HG03432 (cell line): ENCODE measurements around the gene DCTN2.
"Not testable (repeated sequence)": the region's sequence is repeated elsewhere in the genome, so short reads cannot be mapped to it uniquely, and the experiment has no call there.

Source experiments
- ATAC-seq: cut with Tn5 transposase; IDR thresholded peaks from one replicate; pipeline ENCODE4 v1.9.1; 2021; ENCODE audit warnings: mild to moderate bottlenecking, moderate library complexity; ENCODE audit not compliant: unreplicated experiment

Gene DCTN2

GRCh38 chr12:57529831-57530230 lies 17.2 kb downstream of the DCTN2 start:
- no peak for ATAC-seq

GRCh38 chr12:57528831-57529555 lies 18.0 kb downstream of the DCTN2 start:
- no peak for ATAC-seq

DNA sequence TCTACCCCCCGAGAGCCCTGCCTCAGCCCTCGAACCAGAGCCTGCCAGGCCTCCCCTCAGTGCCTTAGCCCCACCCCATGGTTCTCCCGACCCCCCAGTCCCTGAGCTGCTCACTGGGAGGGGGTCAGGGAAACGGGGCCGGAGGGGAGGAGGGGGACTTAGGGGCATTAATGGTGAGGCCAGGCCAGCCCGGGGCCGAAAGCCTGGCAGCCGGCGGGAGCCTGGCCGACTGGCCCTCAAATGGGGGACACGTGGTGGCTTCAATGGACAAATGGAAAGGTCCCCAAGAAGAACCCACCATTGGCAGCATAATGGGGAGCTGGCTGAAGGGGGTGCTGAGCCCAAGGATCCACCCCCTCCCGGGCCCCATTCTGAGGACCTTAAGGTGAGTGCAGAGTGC lies 18.8 kb downstream of the DCTN2 start:
- ATAC-seq = no peak

DNA sequence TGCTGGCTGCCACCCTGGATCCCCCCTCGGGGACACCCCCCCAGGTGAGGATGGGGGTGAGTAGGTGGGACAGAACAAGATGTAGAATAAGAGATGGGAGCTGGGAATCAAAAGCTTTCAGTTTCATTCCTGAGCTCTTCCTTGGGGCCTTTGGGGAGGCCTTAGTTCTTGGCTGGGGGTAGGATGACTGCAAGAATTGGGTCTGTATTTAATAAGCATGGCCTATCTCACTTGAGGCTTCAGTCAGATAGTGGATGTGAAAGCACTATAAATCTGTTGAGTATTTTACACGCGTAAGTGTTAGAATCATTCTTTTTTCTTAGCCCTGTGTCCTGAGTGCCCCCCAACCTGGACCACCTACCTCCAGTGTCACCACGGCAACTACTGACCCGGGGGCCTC lies 19.8 kb downstream of the DCTN2 start:
- ATAC-seq = no peak

GRCh38 chr12:57526477-57527126 lies 20.4 kb downstream of the DCTN2 start:
- ATAC-seq = no peak

DNA sequence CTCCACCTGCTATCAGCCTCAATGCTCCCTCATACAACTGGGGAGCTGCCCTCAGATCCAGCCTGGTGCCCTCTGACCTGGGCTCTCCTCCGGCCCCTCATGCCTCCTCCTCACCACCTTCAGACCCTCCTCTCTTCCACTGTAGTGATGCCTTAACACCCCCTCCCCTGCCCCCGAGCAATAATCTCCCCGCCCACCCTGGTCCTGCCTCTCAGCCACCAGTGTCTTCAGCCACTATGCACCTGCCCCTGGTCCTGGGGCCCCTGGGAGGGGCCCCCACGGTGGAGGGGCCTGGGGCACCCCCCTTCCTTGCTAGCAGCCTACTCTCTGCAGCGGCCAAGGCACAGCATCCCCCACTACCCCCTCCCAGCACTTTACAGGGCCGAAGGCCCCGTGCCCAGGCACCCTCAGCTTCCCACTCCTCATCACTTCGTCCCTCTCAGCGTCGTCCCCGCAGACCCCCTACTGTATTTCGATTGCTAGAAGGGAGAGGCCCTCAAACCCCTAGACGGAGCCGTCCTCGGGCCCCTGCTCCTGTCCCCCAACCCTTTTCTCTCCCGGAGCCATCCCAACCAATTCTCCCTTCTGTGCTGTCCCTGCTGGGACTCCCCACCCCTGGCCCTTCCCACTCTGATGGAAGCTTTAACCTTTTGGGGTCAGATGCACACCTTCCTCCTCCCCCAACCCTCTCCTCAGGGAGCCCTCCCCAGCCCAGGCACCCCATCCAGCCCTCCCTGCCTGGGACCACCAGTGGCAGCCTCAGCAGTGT lies 21.2 kb downstream of the DCTN2 start:
- no peak for ATAC-seq

GRCh38 chr12:57524814-57525614 lies 22.0 kb downstream of the DCTN2 start:
- ATAC-seq = no peak

DNA sequence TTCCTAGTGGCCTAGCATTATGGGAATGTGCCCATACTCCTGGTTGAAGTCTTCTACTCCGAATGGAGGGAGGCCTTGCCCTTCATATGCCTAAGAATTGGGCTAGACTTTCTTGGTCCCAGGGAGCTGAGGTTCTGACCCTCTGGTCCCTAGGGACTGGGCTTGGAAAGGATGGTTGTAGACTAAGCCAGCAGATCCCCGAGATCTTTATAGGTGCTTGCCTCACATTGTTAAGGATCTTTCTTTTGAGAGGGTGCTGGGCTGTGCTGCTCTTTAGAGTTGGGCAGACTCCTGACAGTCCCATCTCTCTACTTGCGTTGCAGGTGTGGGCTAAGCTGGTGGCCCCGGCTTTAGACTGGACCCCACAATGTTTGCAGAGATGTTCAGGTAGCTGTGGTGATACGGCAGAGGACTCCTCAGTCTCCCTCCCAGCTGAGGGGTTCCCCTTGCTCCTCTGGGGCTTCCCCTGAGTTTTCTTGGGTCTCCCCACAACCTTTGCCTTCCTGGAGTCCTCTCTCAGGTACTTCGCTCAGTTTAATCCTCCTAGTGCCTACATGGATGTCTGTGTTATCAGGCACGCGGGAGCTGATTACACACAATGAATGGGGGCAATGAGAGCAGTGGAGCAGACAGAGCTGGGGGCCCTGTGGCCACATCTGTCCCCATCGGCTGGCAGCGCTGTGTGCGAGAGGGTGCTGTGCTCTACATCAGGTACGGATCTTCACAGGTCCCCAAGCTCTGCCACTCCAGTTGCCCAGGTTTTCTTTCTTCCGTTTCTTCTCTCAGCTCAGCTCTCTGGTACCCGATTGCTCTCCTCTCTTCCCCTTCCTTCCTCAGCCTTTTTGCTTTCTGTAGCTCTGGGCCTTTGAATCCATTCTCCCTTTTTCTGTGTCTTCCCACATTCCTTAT lies 23.0 kb downstream of the DCTN2 start:
- no peak for ATAC-seq

DNA sequence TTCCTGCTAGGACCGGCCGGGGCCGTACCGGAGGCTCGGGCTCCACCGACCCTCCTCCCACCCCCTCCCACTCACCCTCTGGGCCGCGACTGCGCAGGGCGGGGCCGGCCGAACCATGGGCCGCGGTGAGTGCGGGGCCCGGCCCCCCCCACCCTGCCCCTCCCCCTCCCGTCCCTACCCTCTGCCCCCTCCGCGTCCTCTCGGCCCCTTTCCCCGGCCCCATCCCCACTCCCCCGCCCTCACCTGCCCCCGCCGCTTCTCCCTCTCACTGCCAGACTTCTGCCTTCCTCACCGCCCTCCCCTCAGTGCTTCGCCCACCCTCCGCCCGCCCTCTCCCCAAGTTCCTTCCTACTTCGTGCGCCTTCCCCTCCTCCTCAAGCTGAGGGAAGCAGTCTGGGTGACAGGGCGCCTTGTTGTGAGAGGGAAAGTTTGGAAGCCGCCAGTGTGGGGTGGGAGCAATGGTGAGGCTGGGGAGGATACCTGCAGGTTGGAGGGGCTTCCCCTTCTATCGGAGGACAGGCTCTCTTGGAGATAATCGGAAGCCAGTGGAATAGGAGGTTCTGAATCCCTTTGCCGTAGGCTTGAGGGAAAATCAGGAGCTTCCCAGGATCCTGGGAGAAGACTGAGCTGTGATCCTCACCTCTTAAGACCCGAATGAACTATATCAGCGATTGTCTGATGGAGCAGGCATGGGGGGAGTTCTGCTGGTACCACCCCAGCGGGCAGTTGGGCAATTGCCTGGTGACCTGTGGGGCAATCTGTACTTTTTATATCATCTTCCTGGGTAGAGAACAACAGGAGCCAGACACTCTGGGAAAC lies 23.9 kb downstream of the DCTN2 start:
- ATAC-seq = no peak

- peak; percentile 42 for ATAC-seq
Measured at GRCh38 chr12:57522011-57522886, 24.7 kb downstream of the DCTN2 start, which contains the start of gene MBD6. TSS of gene MBD6 (plus strand) at chr12:57522824. CDS start at chr12:57524304, 1,480 bp downstream.

GRCh38 chr12:57521525-57522010 lies 25.4 kb downstream of the DCTN2 start:
- no peak for ATAC-seq

GRCh38 chr12:57520053-57520818 lies 26.8 kb downstream of the DCTN2 start, which contains the start of gene DDIT3:
TSS of gene DDIT3 (minus strand) at chr12:57520514. CDS start at chr12:57517406, 3,108 bp downstream.
- ATAC-seq = peak; percentile 70

DNA sequence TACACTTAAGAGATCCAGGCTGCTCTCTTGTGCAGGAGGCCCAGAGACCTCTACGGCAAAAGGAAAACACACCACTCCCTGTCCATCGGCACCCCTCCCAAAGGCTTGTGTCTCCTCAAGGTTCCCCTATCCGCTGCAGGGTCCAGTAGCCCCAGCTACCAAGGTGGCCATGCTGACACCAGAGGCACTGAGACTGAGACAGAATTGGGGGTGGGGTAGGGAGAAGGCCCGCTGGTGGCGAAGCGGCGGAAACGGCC lies 27.3 kb downstream of the DCTN2 start:
- peak; percentile 2 for ATAC-seq

GRCh38 chr12:57518920-57519795 lies 27.8 kb downstream of the DCTN2 start:
- ATAC-seq = no peak

DNA sequence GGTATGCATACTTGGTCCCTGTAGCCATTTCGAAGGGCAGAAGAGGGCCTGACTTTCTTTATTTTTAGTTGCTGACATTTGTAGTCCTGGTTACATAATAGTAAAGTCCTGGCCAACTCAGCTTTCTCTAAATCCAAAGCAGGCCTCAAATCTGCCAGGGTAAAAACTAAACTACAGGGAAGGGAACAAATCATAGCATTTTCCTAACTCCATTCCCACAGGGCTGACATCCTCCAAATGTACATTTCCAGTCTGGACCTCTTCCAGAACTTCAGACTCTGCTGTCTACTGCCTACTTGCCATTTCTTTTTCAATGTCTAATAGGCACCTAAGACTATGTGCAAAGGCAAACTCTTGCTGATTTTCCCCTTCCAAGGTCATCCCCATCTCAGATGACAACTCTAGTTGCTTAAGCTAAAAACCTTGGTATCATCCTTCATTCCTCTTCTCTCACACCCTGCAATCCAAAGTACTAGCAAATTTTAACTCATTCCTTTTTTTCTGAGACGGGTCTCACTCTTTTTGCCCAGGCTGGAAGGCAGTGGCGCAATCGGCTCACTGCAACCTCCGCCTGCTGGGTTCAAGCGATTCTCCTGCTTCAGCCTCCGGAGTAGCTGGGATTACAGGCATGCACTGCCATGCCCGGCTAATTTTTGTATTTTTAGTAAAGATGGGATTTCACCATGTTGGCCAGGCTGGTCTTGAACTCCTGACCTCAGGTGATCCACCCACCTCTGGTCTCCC lies 28.6 kb downstream of the DCTN2 start:
- no peak for ATAC-seq

- not testable (repeated sequence) for ATAC-seq
Measured at GRCh38 chr12:57517718-57518117, 29.3 kb downstream of the DCTN2 start.
